ENCODE results near the gene HAUS1.
"Not testable (repeated sequence)": the region's sequence is repeated elsewhere in the genome, so short reads cannot be mapped to it uniquely, and the experiment has no call there.

HAUS1 gene

GRCh38 chr18:46104128-46104911 lies at the start of gene HAUS1:
Gene HAUS1 (plus strand): TSS chr18:46104385. CDS start chr18:46104412, 27 bp downstream.
- peak; percentile 75 to 79 for DNase-seq

- no peak for DNase-seq
Measured at GRCh38 chr18:46054956-46055837, 49.0 kb upstream of the HAUS1 start.

GRCh38 chr18:46055838-46056230 lies 48.4 kb upstream of the HAUS1 start:
- no peak for DNase-seq

- DNase-seq: no peak
Measured at GRCh38 chr18:46060359-46060841, 43.8 kb upstream of the HAUS1 start.

- no peak for DNase-seq
Measured at GRCh38 chr18:46061387-46061786, 42.8 kb upstream of the HAUS1 start.

GRCh38 chr18:46061796-46062195 lies 42.4 kb upstream of the HAUS1 start:
- DNase-seq: no peak

GRCh38 chr18:46062781-46063180 lies 41.4 kb upstream of the HAUS1 start:
- no peak for DNase-seq

GRCh38 chr18:46067438-46068007 lies 36.7 kb upstream of the HAUS1 start:
- no peak for DNase-seq

GRCh38 chr18:46068763-46069162 lies 35.4 kb upstream of the HAUS1 start:
- no peak for DNase-seq

GRCh38 chr18:46069524-46069923 lies 34.7 kb upstream of the HAUS1 start:
- DNase-seq: no peak

GRCh38 chr18:46070232-46070631 lies 34.0 kb upstream of the HAUS1 start:
- no peak for DNase-seq

GRCh38 chr18:46070815-46071652 lies 33.2 kb upstream of the HAUS1 start:
- DNase-seq: peak in 1 of 2 experiments; percentile 9

GRCh38 chr18:46071653-46072375 lies 32.4 kb upstream of the HAUS1 start, which contains the start of gene PSTPIP2:
Gene PSTPIP2 (minus strand): TSS chr18:46072260. CDS start chr18:46072188, 72 bp downstream.
- DNase-seq: peak; percentile 65

GRCh38 chr18:46072376-46072867 lies 31.8 kb upstream of the HAUS1 start:
- DNase-seq: no peak

GRCh38 chr18:46072959-46073358 lies 31.2 kb upstream of the HAUS1 start:
- DNase-seq: no peak

GRCh38 chr18:46073474-46074331 lies 30.5 kb upstream of the HAUS1 start:
- peak; percentile 40 to 50 for DNase-seq

GRCh38 chr18:46079336-46079735 lies 24.8 kb upstream of the HAUS1 start:
- DNase-seq: no peak

- no peak for DNase-seq
Measured at GRCh38 chr18:46080156-46080555, 24.0 kb upstream of the HAUS1 start.

GRCh38 chr18:46084431-46084830 lies 19.8 kb upstream of the HAUS1 start:
- no peak for DNase-seq

GRCh38 chr18:46088501-46088900 lies 15.7 kb upstream of the HAUS1 start:
- DNase-seq: not testable (repeated sequence)
